Coronary artery (tissue), 2 donors: ENCODE data around the gene GDPD5.
"Not testable (repeated sequence)": the region's sequence is repeated elsewhere in the genome, so short reads cannot be mapped to it uniquely, and the experiment has no call there.

ENCODE experiments used
- DNase-seq: peaks from one replicate; pipeline ENCODE4 v3.0.0-alpha.2; 2017; ENCODE audit warnings: low spot score
- H3K27ac ChIP-seq, 2 donors: fragments of 200-600 bp; sonication (generic); one replicate each; pipeline ENCODE4 v1.5.1; 2016 to 2019
- H3K4me3 ChIP-seq: fragments of 200-600 bp; sonication (generic); 2 replicates; pipeline ENCODE4 v1.5.1; 2016; ENCODE audit warnings: mild to moderate bottlenecking, moderate library complexity
- CTCF ChIP-seq: fragments of 200-600 bp; sonication (generic); IDR thresholded peaks from one replicate; pipeline ENCODE4 v1.5.1; 2019; ENCODE audit warnings: antibody characterized with exemption

GDPD5 gene

GRCh38 chr11:75421035-75421602 is 104.6 kb downstream of the GDPD5 start:
- TF ChIP-seq CTCF, result no peak
- no peak overlapping the region for H3K4me3 ChIP-seq
- peak overlapping the region in 1 of 2 donors; percentile 38 for H3K27ac ChIP-seq
- DNase-seq, result no peak

- no peak for TF ChIP-seq CTCF
- Histone ChIP-seq H3K4me3 (no peak overlapping the region), H3K27ac (peak overlapping the region in 1 of 2 donors; percentile 48)
- no peak for DNase-seq
Measured at GRCh38 chr11:75420224-75421034, 105.3 kb downstream of the GDPD5 start.

GRCh38 chr11:75413864-75414263 is 111.9 kb downstream of the GDPD5 start:
- H3K4me3 ChIP-seq, result no peak overlapping the region
- no peak overlapping the region for H3K27ac ChIP-seq
- no peak for TF ChIP-seq CTCF
- no peak for DNase-seq

- H3K4me3 ChIP-seq, DNase-seq, H3K27ac ChIP-seq: not testable (repeated sequence)
Measured at GRCh38 chr11:75413146-75413545, 112.6 kb downstream of the GDPD5 start.

GRCh38 chr11:75409971-75410370 is 115.8 kb downstream of the GDPD5 start:
- not testable (repeated sequence) for H3K4me3 ChIP-seq, DNase-seq, H3K27ac ChIP-seq

GRCh38 chr11:75408957-75409219 is 116.9 kb downstream of the GDPD5 start:
- TF ChIP-seq CTCF, result no peak
- H3K27ac ChIP-seq, result no peak overlapping the region
- no peak for DNase-seq
- no peak overlapping the region for H3K4me3 ChIP-seq

- H3K27ac ChIP-seq, result no peak overlapping the region
- no peak for DNase-seq
Measured at GRCh38 chr11:75406338-75406777, 119.4 kb downstream of the GDPD5 start.

More at GRCh38 chr11:75406338-75406777, 119.4 kb downstream of the GDPD5 start:
- no peak for TF ChIP-seq CTCF
- no peak overlapping the region for H3K4me3 ChIP-seq
